Measurements from ENCODE around the gene PLCD3. TPM values are rescaled to one million over a fixed set of nuclear protein-coding genes. Genes with fewer than 3 reads are reported as not detected.

The PLCD3 gene
- total and polyA plus RNA-seq, 9 of the 15 experiments (the other 6 are each of a cell fraction or from before 2014, with no cell fraction given), result 0.20 to 22.6 (median 7.5) TPM

- ChIA-PET CTCF (ENCODE audit: low intra/inter-chr PET ratio) (no interaction called here), POLR2A (interaction anchor here (0.5 to 1.8 kb wide), 6 partner anchors 9 to 199 kb away, joined by 3 to 5 read pairs (median 3); no protein-coding TSS in a partner anchor)
- in situ Hi-C loops (cut with MboI) (no loop called here), intact Hi-C loops (cut with micrococcal nuclease) (no loop called here)
- no TSS peak for BruUV-seq (replicated peaks)
- Histone ChIP-seq H3K9me3 (replicated peaks; ENCODE audit: control insufficient read depth, insufficient read depth, low read depth, low read length) (no peaks in the 10 kb centered on the region), H4K20me1 (replicated peaks; ENCODE audit: control insufficient read depth, insufficient read depth, low read length) (peaks cover 13% of the 10 kb centered on the region), H3K79me2 (ENCODE audit: control insufficient read depth, insufficient read depth, low read length) (no peaks in the 10 kb centered on the region), H3K9me1 (ENCODE audit: control insufficient read depth, insufficient read depth, low read length) (no peaks in the 10 kb centered on the region), H3K4me2 (ENCODE audit: insufficient read depth, low read length) (no peak overlapping the region), H3K27ac (ENCODE audit: extremely low read depth, low read depth, low read length) (no peak overlapping the region), H3K4me1 (replicated peaks in 1 of 2; ENCODE audit: control insufficient read depth in 2 of 2, insufficient read depth in 2 of 2, low read length in 2 of 2) (no peaks in the 10 kb centered on the region), H3K9ac (ENCODE audit: insufficient read depth in 1 of 2, low read depth in 2 of 2, low read length in 2 of 2) (no peak overlapping the region), H3K4me3 (no peak overlapping the region), H3K27me3 (ENCODE audit: control insufficient read depth in 2 of 2, insufficient read depth in 2 of 2, low read length in 2 of 2) (no peaks in the 10 kb centered on the region), H3K36me3 (ENCODE audit: control insufficient read depth, insufficient read depth, low read length) (peaks cover 94% of the 10 kb centered on the region), H2AFZ (ENCODE audit: low read depth, low read length) (no peak overlapping the region)
- no peak for DNase-seq (ENCODE audit: extremely low read depth in 1 of 4, low spot score in 3 of 4)
- 94% methylated on average over 8 of the region's 9 CpGs for WGBS (ENCODE audit: insufficient coverage, low coverage, missing lambda C conversion rate)
- no peak for FAIRE-seq
- no peak for TF ChIP-seq GATAD2B (IDR thresholded peaks at IDR 0.05; ENCODE audit: borderline replicate concordance)
- TF ChIP-seq POLR2G (IDR thresholded peaks at IDR 0.05; ENCODE audit: low read depth, low read length), result 0 out of 2 replicates have a peak, but pooled peaks have one; percentile 3
- TF ChIP-seq CHD2 (IDR thresholded peaks at IDR 0.05; ENCODE audit: low read depth, low read length), result no peak
- ATAC-seq, result no peak
These were observed 29.0 kb downstream of the PLCD3 start for GRCh38 chr17:45103269-45103795.

- DNase-seq (ENCODE audit: extremely low read depth in 1 of 4, low spot score in 3 of 4) (no peak), FAIRE-seq (no peak), ATAC-seq (no peak)
- H3K9me1 ChIP-seq (ENCODE audit: control insufficient read depth, insufficient read depth, low read length), result no peaks in the 10 kb centered on the region
- no peaks in the 10 kb centered on the region for H3K27me3 ChIP-seq (ENCODE audit: control insufficient read depth in 2 of 2, insufficient read depth in 2 of 2, low read length in 2 of 2)
- H3K79me2 ChIP-seq (ENCODE audit: control insufficient read depth, insufficient read depth, low read length), result no peaks in the 10 kb centered on the region
- ChIA-PET CTCF (ENCODE audit: low intra/inter-chr PET ratio) (no interaction called here), POLR2A (interaction anchor here (0.5 to 1.8 kb wide), 3 partner anchors 9 to 81 kb away, joined by 3 to 5 read pairs (median 3); no protein-coding TSS in a partner anchor)
- H3K4me2 ChIP-seq (ENCODE audit: insufficient read depth, low read length), result no peak overlapping the region
- in situ Hi-C loops (cut with MboI) (no loop called here), intact Hi-C loops (cut with micrococcal nuclease) (no loop called here)
- H3K9ac ChIP-seq (ENCODE audit: insufficient read depth in 1 of 2, low read depth in 2 of 2, low read length in 2 of 2), result no peak overlapping the region
- peaks cover 94% of the 10 kb centered on the region for H3K36me3 ChIP-seq (ENCODE audit: control insufficient read depth, insufficient read depth, low read length)
- H3K4me3 ChIP-seq, result no peak overlapping the region
- H2AFZ ChIP-seq (ENCODE audit: low read depth, low read length), result no peak overlapping the region
- peaks cover 10% of the 10 kb centered on the region for H4K20me1 ChIP-seq (replicated peaks; ENCODE audit: control insufficient read depth, insufficient read depth, low read length)
- H3K9me3 ChIP-seq (replicated peaks; ENCODE audit: control insufficient read depth, insufficient read depth, low read depth, low read length), result no peaks in the 10 kb centered on the region
- H3K4me1 ChIP-seq (replicated peaks in 1 of 2; ENCODE audit: control insufficient read depth in 2 of 2, insufficient read depth in 2 of 2, low read length in 2 of 2), result no peaks in the 10 kb centered on the region
- WGBS (ENCODE audit: insufficient coverage, low coverage, missing lambda C conversion rate), result 94% methylated on average over 8 of the region's 9 CpGs
- H3K27ac ChIP-seq (ENCODE audit: extremely low read depth, low read depth, low read length), result no peak overlapping the region
- BruUV-seq (replicated peaks), result no TSS peak
- no peak for TF ChIP-seq ZNF592 (IDR thresholded peaks at IDR 0.05)
- no peak for TF ChIP-seq ZEB2 (IDR thresholded peaks at IDR 0.05)
- TF ChIP-seq CCNT2 (IDR thresholded peaks at IDR 0.05; ENCODE audit: borderline replicate concordance, extremely low read depth, insufficient read length, low read depth, low read length), result no peak
- TF ChIP-seq ZNF436 (CRISPR knock-in tag; IDR thresholded peaks at IDR 0.05), result no peak
- no peak for TF ChIP-seq ZNF740 (CRISPR knock-in tag; IDR thresholded peaks at IDR 0.05)
- TF ChIP-seq ZNF740 (tag; IDR thresholded peaks at IDR 0.05), result no peak
These were observed 29.5 kb downstream of the PLCD3 start for GRCh38 chr17:45102856-45103255.

All from K562 (cell line).